Inferior parietal cortex (tissue), 1 donor: ENCODE results near the gene SCAF11.

ENCODE experiments used
- DNase-seq: peaks from one replicate; pipeline ENCODE4 v3.0.0-alpha.2; 2016; ENCODE audit errors: extremely low spot score

Gene SCAF11

GRCh38 chr12:45981075-45981837 is 9.1 kb downstream of the SCAF11 start:
- DNase-seq = no peak

DNA sequence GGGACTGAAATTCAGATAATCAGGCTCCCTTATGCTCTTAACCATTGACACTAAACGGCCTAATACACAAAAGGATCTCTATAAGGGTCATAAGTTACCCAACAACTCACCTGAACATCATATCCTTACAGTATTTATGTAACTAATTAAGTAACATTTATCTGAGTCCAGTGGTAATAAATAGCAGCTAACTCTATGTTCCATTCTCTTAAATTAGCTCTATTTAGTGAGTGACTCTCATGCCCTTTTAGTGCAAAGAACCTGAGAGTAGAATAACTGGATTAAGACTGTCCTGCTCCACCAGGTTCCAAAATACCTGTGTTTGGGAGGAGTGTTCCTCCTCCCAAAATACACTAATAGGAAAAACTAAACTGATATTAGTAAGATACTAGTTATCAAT is 9.8 kb downstream of the SCAF11 start:
- DNase-seq = no peak

DNA sequence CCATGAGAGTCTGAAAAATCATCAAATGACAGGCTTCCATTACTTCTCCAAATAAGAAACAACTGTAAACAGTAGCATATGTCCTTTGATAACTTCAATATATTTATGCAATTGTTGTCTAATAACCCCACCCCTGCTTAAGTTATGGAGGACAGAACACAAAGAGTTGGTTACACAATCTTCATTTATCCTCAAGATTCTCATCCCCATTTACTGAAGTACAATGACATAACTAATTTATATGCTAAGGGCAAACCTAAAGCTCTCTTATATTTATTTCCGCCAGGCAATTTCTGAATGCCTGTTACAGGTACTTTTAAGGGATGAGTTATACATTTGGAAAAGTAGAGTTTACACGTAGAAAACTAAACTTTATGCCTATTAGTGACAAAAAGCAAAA is 12.3 kb downstream of the SCAF11 start:
- DNase-seq = no peak

GRCh38 chr12:45977620-45978019 is 12.8 kb downstream of the SCAF11 start:
- DNase-seq = no peak

DNA sequence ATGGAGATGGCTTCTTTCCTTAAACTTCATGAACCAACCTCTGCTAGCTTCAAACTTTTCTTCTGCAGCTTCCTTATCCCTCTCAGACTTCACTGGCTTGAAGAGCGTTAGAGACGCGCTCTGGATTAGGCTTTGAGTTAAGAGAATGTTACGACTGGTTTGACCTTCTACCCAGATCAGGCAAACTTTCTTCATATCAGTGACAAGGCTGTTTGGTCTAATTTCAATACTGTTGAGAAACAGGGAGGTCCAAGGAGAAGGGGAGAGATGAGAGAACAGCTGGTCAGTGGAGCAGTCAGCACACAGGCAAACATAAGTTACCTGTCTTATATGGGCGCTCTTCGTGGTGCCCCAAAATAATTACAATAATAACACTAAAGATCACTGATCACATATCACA is 14.9 kb downstream of the SCAF11 start:
- DNase-seq = no peak

DNA sequence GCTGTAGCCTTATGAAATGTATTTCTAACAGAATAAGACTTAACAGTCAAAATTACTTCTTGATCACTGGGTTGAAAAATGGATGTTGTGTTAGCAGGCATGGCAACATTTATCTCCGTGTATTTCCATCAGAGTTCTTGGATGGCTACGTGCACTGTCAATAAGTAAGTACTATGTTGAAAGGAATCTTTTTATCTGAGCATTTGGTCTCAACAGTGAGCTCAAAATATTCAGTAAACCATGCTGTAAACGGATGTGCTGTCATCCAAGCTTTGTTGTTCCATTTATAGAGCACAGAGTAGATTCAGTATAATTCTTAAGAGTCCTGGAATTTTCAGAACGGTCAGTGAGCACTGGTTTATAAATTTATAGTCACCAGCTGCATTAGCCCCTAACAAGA is 15.5 kb downstream of the SCAF11 start:
- no peak for DNase-seq

DNA sequence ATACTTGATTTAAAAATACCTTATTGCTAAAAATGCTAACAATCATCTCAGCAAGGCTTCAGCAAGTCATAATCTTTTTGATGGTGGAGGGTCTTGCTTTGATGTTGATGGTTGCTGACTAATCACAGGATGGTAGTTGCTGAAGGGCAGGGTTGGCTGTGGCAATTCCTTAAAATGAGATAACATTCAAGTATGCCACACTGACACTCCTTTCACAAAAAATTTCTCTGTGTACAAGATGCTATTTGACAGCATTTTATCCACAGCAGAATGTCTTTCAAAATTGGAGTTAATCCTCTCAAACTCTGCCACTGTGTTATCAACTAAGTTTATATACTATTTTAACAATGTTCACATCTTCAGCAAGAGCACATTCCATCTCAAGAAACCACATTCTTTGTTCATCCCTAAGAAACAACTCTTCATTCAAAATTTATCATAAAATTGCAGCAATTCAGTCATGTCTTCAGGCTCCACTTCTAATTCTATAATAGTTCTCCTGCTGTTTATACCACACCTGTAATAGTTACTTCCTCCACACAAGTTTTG is 16.1 kb downstream of the SCAF11 start:
- DNase-seq = no peak

- DNase-seq = no peak
Measured at GRCh38 chr12:45973526-45973925, 16.8 kb downstream of the SCAF11 start.

DNA sequence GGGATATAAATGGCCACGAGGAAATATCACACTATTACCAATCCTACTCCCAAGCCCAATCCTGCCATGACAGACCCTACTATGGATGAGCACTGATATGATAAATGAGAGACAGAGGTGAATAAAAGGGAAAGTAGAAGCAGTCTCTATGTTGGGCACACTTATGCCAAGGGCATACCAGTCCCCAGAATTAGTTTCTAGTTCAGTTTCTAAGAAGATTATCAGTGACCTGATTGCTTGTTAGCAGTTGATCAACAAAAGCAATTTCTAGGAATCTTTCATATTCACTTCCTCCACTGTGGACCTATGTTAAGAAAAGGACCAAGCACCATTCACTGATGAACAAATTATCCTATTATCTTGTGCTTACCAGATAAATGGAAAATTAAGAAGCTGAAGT is 20.0 kb downstream of the SCAF11 start:
- DNase-seq = no peak

- no peak for DNase-seq
Measured at GRCh38 chr12:45969084-45969483, 21.3 kb downstream of the SCAF11 start.

GRCh38 chr12:45966486-45966885 is 23.9 kb downstream of the SCAF11 start:
- DNase-seq = no peak

GRCh38 chr12:45962553-45963325 is 27.6 kb downstream of the SCAF11 start:
- DNase-seq = no peak

GRCh38 chr12:45959728-45960127 is 30.6 kb downstream of the SCAF11 start:
- no peak for DNase-seq

- no peak for DNase-seq
Measured at GRCh38 chr12:45959025-45959424, 31.3 kb downstream of the SCAF11 start.

GRCh38 chr12:45948546-45948945 is 41.8 kb downstream of the SCAF11 start:
- DNase-seq = no peak

GRCh38 chr12:45946435-45946834 is 43.9 kb downstream of the SCAF11 start:
- DNase-seq = no peak

- DNase-seq = no peak
Measured at GRCh38 chr12:45944771-45945170, 45.6 kb downstream of the SCAF11 start.

DNA sequence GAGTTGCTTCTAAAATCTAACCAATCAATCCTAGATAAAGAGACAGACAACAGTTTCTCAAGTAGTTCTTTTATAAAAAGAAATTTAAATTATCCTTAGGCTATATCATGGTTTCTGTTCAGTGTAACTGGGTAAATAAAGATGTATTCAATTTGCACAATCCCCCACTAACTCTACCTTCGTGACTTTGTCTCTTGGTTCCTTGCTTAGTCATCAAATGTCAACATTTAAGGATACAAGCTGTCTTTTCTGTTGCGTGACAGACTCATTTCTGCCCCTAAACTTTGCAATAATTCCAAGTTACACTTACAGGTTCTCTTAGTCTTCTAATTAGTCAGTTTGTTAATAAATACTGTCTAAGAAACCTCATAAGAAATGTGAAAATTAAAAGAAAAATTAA is 50.6 kb downstream of the SCAF11 start:
- no peak for DNase-seq

DNA sequence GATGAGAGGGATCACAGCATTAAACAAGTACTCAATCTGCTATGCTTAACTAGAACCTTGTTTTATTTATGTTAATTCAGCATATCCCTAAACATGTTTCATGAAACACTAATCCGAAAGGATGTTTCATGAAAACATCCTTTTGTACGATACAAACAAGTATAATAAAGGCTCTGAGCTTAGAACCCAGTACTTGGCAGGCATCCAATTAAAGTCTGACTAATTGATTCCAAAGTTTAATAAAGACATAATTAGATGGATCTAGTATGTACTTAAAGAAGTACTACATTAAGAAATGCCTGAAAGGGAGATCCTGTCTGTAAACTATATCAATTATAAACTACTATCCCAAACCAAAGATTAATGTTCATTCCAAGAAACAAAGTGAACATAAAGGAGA is 51.8 kb downstream of the SCAF11 start:
- DNase-seq = no peak

DNA sequence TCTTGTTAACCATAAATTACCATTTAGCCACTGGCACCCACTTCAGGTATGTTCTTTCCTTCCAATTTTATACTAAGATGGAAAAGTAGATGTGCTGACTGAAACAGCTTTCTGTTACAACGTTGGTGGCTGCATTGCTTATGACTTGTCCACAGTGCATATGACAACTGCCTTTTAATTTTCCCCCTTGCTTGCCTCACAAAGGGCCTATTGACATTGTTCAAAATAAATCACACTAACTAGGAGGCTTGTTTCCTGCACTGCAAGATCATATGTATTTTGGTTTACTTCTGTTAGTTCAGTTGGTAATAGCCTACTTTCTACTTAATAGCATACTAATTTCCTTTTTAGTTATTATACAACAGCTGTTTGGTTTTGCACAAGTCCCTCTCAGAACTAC is 55.4 kb downstream of the SCAF11 start:
- DNase-seq = no peak

DNA sequence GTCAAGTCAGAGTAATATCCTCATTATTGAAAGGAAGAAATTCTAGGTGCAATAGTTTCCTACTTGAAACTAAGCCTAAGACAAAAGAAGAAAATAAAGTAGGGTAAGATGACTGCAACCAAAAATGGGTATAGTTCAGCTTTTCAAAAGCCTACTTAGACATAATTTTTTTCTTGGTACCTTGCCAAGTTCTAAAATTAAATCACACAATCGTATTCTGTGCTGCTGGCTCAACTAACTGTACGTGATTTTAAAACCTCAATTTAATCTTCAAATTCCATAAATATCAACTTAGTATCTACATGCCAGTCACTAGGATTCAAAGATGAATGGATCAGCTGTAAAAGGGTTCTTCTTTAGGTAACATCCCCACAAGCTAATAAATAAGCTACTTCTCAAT is 56.9 kb downstream of the SCAF11 start:
- no peak for DNase-seq

- DNase-seq = no peak
Measured at GRCh38 chr12:45930369-45930768, 60.0 kb downstream of the SCAF11 start.

DNA sequence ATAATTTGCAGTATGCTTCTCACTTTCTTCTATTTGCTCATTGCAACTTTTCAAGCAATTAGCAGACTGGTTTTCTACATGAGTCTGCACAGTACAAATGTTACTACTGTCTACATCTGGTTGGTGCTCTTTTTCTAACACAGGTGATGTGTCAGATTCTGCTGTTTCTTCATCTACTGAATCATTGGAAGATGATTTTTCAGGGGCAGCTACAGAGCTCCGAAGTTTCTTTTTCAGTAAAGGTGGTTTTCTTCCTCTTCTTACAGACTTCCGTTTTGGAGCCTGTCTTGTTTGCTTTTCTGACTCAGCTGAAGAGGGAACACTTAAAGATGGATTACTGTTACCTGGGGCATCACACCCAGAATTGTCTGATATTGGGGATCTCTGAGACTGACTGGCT is 62.1 kb downstream of the SCAF11 start:
- DNase-seq = no peak
